A549 (cell line): ENCODE data around the gene SHQ1. TPM values are rescaled to one million over a fixed set of nuclear protein-coding genes. Genes with fewer than 3 reads are reported as not detected.

Experiments used
- ATAC-seq, 2 experiments: fragments of 200-7000 bp in 1 of 2; fragments of >200 bp in 1 of 2; cut with Nextera tagmentation in 1 of 2; cut with Tn5 transposase in 1 of 2; 3 replicates each; pipeline versions ENCODE4 v1.8.0 to v1.9.1; 2018 to 2020; ENCODE audit warnings: mild to moderate bottlenecking in 1 of 2, moderate library complexity in 1 of 2
- CTCF ChIA-PET: fragments of 300-600 bp; sonication (Branson Sonifier 250); formaldehyde crosslinking; extraction: SDS; loops from one replicate; lab custom pipeline; 2021; ENCODE audit warnings: antibody characterized with exemption, inconsistent platforms; lab: Yijun Ruan, JAX
- POLR2A ChIA-PET: fragments of 350-600 bp; formaldehyde crosslinking; extraction: SDS; loops from one replicate; lab custom pipeline; 2021; ENCODE audit warnings: antibody characterized with exemption, inconsistent platforms; lab: Yijun Ruan, JAX
- DNase-seq, 2 experiments: peaks; one replicate each; pipeline versions ENCODE4 v3.0.0 to v3.0.0-alpha.2; 2011 to 2016; ENCODE audit warnings: low read depth in 1 of 2, low spot score in 1 of 2
- FAIRE-seq: peaks from 2 replicates; lab custom pipeline; 2011; peaks lifted over from hg19 to GRCh38; lab: Jason Lieb, UNC
- H3K27ac ChIP-seq, 2 experiments: fragments of >200 bp; sonication (Bioruptor Twin); formaldehyde crosslinking; 3 replicates each; pipeline ENCODE4 v1.5.1; 2016 to 2017
- H3K4me1 ChIP-seq: fragments of >200 bp; sonication (Bioruptor Twin); formaldehyde crosslinking; 3 replicates; pipeline ENCODE4 v1.6.1; 2016
- H3K4me2 ChIP-seq: fragments of >200 bp; sonication (Bioruptor Twin); formaldehyde crosslinking; 3 replicates; pipeline ENCODE4 v1.6.1; 2016
- H3K4me3 ChIP-seq: fragments of >200 bp; sonication (Bioruptor Twin); formaldehyde crosslinking; 3 replicates; pipeline ENCODE4 v1.5.1; 2016
- H3K9me3 ChIP-seq: fragments of >200 bp; sonication (Bioruptor Twin); formaldehyde crosslinking; 3 replicates; pipeline ENCODE4 v1.6.1; 2016
- BHLHE40 ChIP-seq: IDR thresholded peaks from 2 replicates; pipeline ENCODE4 v1.6.1; 2012; ENCODE audit warnings: low read depth, low read length, inconsistent platforms
- CEBPB ChIP-seq, 2 experiments: fragments of >200 bp in 1 of 2; sonication (Bioruptor Twin) in 1 of 2; formaldehyde crosslinking in 1 of 2; IDR thresholded peaks; 2 replicates each; pipeline ENCODE4 v1.6.1; 2012 to 2016
- EHF ChIP-seq: fragments of 250-450 bp; sonication (Bioruptor Pico); IDR thresholded peaks from 2 replicates; pipeline ENCODE4 v1.5.0; 2020; ENCODE audit warnings: mild to moderate bottlenecking
- EHMT2 ChIP-seq: fragments of 200-600 bp; sonication (generic); IDR thresholded peaks from 2 replicates; pipeline ENCODE4 v1.6.1; 2016; ENCODE audit warnings: antibody characterized with exemption, low read depth, mild to moderate bottlenecking, moderate library complexity
- EP300 ChIP-seq, 2 experiments: fragments of >200 bp; sonication (Bioruptor Twin); formaldehyde crosslinking; IDR thresholded peaks; 2 replicates in 1 of 2; 3 replicates in 1 of 2; pipeline ENCODE4 v1.6.1; 2016 to 2017
- GATA3 ChIP-seq: IDR thresholded peaks from 2 replicates; pipeline ENCODE4 v1.6.1; 2012; ENCODE audit warnings: borderline replicate concordance
- HOXB13 ChIP-seq: fragments of 250-450 bp; sonication (Bioruptor Pico); IDR thresholded peaks from 2 replicates; pipeline ENCODE4 v1.5.0; 2020; ENCODE audit warnings: low read depth, mild to moderate bottlenecking, moderate library complexity
- MAFK ChIP-seq: fragments of 450-650 bp; IDR thresholded peaks from 2 replicates; pipeline ENCODE4 v1.6.1; 2014; ENCODE audit not compliant: partially characterized antibody
- MAZ ChIP-seq: fragments of 150-350 bp; IDR thresholded peaks from 2 replicates; pipeline ENCODE4 v1.6.1; 2014; ENCODE audit warnings: antibody characterized with exemption, low read depth, low read length, borderline replicate concordance
- MYC ChIP-seq: IDR thresholded peaks from 2 replicates; pipeline ENCODE4 v1.6.1; 2012; ENCODE audit warnings: mild to moderate bottlenecking, inconsistent platforms, low read length, improper control_type of control experiment, borderline replicate concordance
- NFE2L2 ChIP-seq: fragments of 150-350 bp; conservative IDR thresholded peaks from 2 replicates; pipeline ENCODE4 v1.6.1; 2014; ENCODE audit warnings: low read length
- POLR2AphosphoS2 ChIP-seq: conservative IDR thresholded peaks from 2 replicates; pipeline ENCODE4 v1.6.1; 2012; ENCODE audit warnings: low read length, improper control_type of control experiment, inconsistent platforms
- RAD21 ChIP-seq, 2 experiments: fragments of >200 bp in 1 of 2; sonication (Bioruptor Twin) in 1 of 2; formaldehyde crosslinking in 1 of 2; IDR thresholded peaks in 1 of 2; conservative IDR thresholded peaks in 1 of 2; 2 replicates in 1 of 2; 3 replicates in 1 of 2; pipeline ENCODE4 v1.6.1; 2012 to 2018; ENCODE audit warnings: inconsistent platforms in 1 of 2
- RCOR1 ChIP-seq: fragments of 150-350 bp; IDR thresholded peaks from 2 replicates; pipeline ENCODE4 v1.6.1; 2014; ENCODE audit warnings: antibody characterized with exemption, low read length, low read depth
- RNF2 ChIP-seq: fragments of 200-600 bp; sonication (generic); IDR thresholded peaks from 2 replicates; pipeline ENCODE4 v1.6.1; 2016; ENCODE audit warnings: low read depth, mild to moderate bottlenecking, antibody characterized with exemption, moderate library complexity, borderline replicate concordance
- ZC3H11A ChIP-seq: fragments of 450-650 bp; IDR thresholded peaks from 2 replicates; pipeline ENCODE4 v1.6.1; 2014; ENCODE audit warnings: antibody characterized with exemption, mild to moderate bottlenecking
- WGBS: methylation state at CpG from one replicate; pipeline ENCODE4 v1.1.6; 2017; ENCODE audit errors: missing lambda C conversion rate; 5-methylcytosine and 5-hydroxymethylcytosine counted together
- polyA plus RNA-seq, 4 experiments: library from polyadenylated mRNA; depleted of rRNA in 3 of 4; stranded (reverse); fragments of >200 nt; fragmentation: RNase III in 1 of 4; extraction: RNeasy Plus Mini Kit Qiagen cat#74134 plus additional on column Dnase treatment in 1 of 4; gene quantifications; 2 replicates in 3 of 4; 3 replicates in 1 of 4; pipeline ENCODE4 v1.2.3, GENCODE V29; 2011 to 2017
- TF ChIP-seq, protein P1 (sequence below): fragments of 250-450 bp; sonication (Bioruptor Pico); IDR thresholded peaks from 2 replicates; pipeline ENCODE4 v1.5.0; 2021; ENCODE audit warnings: mild to moderate bottlenecking, moderate library complexity, borderline replicate concordance
- TF ChIP-seq, protein P2 (sequence below): fragments of 450-650 bp; IDR thresholded peaks from 2 replicates; pipeline ENCODE4 v1.6.1; 2014; ENCODE audit warnings: antibody characterized with exemption
- TF ChIP-seq, protein P3 (sequence below): fragments of >200 bp; sonication (Bioruptor Twin); formaldehyde crosslinking; IDR thresholded peaks from 2 replicates; pipeline ENCODE4 v1.6.1; 2016
- TF ChIP-seq, protein P4 (sequence below): fragments of >200 bp; sonication (Bioruptor Twin); formaldehyde crosslinking; IDR thresholded peaks from 3 replicates; pipeline ENCODE4 v1.6.1; 2016
- TF ChIP-seq, protein P5 (sequence below): fragments of 200-600 bp; sonication (generic); IDR thresholded peaks from 2 replicates; pipeline ENCODE4 v1.6.1; 2016; ENCODE audit warnings: antibody characterized with exemption, mild to moderate bottlenecking, moderate library complexity

Gene SHQ1
- polyA plus RNA-seq, 2 of the 4 experiments (the other 2 are of a cell fraction), result 18.0 to 22.2 TPM

DNA sequence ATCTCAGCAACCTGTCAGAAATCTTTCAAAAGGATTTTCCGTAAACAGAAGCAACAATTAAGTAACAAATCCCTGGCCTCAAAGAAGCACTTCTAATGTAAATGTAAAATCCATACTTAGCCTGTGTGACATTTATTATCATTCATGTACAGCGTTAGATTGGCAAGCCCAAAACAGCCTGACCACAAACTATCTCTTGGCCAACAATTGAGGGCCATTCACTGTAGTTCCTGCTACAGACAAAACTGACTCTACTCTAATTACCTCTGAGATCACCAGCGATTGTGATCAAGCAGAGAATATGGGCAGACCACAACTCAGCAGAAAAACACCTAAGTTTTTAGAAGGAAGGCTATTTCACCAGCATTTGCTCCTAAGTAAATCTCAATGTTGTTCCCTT is 9.2 kb downstream of the SHQ1 start:
- ATAC-seq, result no peak
- ChIA-PET CTCF (interaction anchor here (0.8 kb wide), 1 partner anchor 173 kb away, joined by 3 read pairs; no protein-coding TSS in a partner anchor), POLR2A (no interaction called here)
- no peak for DNase-seq
- no peaks in the 10 kb centered on the region for H3K9me3 ChIP-seq
- H3K4me3 ChIP-seq, result no peak overlapping the region
- 92% methylated on average over 3 of the region's 3 CpGs for WGBS
- TF ChIP-seq BHLHE40 (no peak), EP300 (IDR thresholded peaks at IDR 0.05) (no peak), MYC (no peak), ZC3H11A (no peak), RCOR1 (no peak), CEBPB (IDR thresholded peaks at IDR 0.05) (no peak), HOXB13 (no peak), RNF2 (no peak)
- TF ChIP-seq, protein P1, sequence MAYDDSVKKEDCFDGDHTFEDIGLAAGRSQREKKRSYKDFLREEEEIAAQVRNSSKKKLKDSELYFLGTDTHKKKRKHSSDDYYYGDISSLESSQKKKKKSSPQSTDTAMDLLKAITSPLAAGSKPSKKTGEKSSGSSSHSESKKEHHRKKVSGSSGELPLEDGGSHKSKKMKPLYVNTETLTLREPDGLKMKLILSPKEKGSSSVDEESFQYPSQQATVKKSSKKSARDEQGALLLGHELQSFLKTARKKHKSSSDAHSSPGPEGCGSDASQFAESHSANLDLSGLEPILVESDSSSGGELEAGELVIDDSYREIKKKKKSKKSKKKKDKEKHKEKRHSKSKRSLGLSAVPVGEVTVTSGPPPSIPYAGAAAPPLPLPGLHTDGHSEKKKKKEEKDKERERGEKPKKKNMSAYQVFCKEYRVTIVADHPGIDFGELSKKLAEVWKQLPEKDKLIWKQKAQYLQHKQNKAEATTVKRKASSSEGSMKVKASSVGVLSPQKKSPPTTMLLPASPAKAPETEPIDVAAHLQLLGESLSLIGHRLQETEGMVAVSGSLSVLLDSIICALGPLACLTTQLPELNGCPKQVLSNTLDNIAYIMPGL (CRISPR knock-in tag), result no peak
- TF ChIP-seq, protein P2, sequence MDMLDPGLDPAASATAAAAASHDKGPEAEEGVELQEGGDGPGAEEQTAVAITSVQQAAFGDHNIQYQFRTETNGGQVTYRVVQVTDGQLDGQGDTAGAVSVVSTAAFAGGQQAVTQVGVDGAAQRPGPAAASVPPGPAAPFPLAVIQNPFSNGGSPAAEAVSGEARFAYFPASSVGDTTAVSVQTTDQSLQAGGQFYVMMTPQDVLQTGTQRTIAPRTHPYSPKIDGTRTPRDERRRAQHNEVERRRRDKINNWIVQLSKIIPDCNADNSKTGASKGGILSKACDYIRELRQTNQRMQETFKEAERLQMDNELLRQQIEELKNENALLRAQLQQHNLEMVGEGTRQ, result no peak
- TF ChIP-seq, protein P3, sequence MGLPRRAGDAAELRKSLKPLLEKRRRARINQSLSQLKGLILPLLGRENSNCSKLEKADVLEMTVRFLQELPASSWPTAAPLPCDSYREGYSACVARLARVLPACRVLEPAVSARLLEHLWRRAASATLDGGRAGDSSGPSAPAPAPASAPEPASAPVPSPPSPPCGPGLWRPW, result no peak
- TF ChIP-seq, protein P4, sequence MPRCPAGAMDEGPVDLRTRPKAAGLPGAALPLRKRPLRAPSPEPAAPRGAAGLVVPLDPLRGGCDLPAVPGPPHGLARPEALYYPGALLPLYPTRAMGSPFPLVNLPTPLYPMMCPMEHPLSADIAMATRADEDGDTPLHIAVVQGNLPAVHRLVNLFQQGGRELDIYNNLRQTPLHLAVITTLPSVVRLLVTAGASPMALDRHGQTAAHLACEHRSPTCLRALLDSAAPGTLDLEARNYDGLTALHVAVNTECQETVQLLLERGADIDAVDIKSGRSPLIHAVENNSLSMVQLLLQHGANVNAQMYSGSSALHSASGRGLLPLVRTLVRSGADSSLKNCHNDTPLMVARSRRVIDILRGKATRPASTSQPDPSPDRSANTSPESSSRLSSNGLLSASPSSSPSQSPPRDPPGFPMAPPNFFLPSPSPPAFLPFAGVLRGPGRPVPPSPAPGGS, result no peak
- FAIRE-seq, result no peak
- no peak overlapping the region for H3K27ac ChIP-seq
- H3K4me2 ChIP-seq, result no peak overlapping the region
- H3K4me1 ChIP-seq, result no peaks in the 10 kb centered on the region; the same call in 2 of the 3 replicates

DNA sequence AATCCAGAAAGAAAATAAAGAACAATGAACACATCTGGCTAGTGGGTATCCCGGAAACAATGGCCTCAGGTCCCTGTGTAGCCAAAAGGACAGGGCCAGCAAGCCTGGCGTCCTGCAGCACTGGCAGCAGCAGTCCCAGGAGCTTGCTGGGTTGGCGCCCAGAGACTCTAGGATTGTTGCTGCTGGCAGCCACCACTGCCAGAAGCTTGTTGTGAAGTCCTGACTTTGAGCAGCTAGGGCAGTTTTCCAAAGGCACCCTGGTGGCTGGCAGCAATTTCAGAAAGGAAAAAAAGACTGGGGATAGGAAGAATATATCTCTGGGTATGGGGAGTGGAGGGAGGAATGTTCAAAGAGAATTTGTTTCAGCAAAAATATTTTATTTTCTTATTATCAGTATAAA is 11.3 kb downstream of the SHQ1 start:
- no peak overlapping the region for H3K4me3 ChIP-seq
- no peak for DNase-seq

More for the DNA sequence above, 11.3 kb downstream of the SHQ1 start:
- Histone ChIP-seq H3K27ac (no peak overlapping the region), H3K9me3 (no peaks in the 10 kb centered on the region)
- POLR2A ChIA-PET, result interaction anchor here (0.6 kb wide), 1 partner anchor 9 kb away, joined by 3 read pairs; no protein-coding TSS in a partner anchor
- no peak for TF ChIP-seq MAZ
- TF ChIP-seq RNF2, result no peak
- no peak for TF ChIP-seq MAFK
- no peak for TF ChIP-seq POLR2AphosphoS2
- TF ChIP-seq RAD21 (conservative IDR thresholded peaks at IDR 0.05 in 1 of 2, IDR thresholded peaks at IDR 0.05 in 1 of 2), result no peak
- TF ChIP-seq EHF (CRISPR knock-in tag), result no peak
- TF ChIP-seq EHMT2, result no peak
- no peak for TF ChIP-seq NFE2L2
- TF ChIP-seq GATA3, result no peak
- no peak for TF ChIP-seq MYC
- TF ChIP-seq, protein P5, sequence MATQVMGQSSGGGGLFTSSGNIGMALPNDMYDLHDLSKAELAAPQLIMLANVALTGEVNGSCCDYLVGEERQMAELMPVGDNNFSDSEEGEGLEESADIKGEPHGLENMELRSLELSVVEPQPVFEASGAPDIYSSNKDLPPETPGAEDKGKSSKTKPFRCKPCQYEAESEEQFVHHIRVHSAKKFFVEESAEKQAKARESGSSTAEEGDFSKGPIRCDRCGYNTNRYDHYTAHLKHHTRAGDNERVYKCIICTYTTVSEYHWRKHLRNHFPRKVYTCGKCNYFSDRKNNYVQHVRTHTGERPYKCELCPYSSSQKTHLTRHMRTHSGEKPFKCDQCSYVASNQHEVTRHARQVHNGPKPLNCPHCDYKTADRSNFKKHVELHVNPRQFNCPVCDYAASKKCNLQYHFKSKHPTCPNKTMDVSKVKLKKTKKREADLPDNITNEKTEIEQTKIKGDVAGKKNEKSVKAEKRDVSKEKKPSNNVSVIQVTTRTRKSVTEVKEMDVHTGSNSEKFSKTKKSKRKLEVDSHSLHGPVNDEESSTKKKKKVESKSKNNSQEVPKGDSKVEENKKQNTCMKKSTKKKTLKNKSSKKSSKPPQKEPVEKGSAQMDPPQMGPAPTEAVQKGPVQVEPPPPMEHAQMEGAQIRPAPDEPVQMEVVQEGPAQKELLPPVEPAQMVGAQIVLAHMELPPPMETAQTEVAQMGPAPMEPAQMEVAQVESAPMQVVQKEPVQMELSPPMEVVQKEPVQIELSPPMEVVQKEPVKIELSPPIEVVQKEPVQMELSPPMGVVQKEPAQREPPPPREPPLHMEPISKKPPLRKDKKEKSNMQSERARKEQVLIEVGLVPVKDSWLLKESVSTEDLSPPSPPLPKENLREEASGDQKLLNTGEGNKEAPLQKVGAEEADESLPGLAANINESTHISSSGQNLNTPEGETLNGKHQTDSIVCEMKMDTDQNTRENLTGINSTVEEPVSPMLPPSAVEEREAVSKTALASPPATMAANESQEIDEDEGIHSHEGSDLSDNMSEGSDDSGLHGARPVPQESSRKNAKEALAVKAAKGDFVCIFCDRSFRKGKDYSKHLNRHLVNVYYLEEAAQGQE, result no peak
- TF ChIP-seq, all 56 proteins: peak for 0
- 88% methylated on average over 3 of the region's 3 CpGs for WGBS
- Histone ChIP-seq H3K4me1 (no peaks in the 10 kb centered on the region), H3K4me2 (no peak overlapping the region)
- FAIRE-seq, result no peak
- CTCF ChIA-PET, result interaction anchor here (0.6 to 4.0 kb wide), 6 partner anchors 13 to 117 kb away, joined by 3 to 21 read pairs (median 4); no protein-coding TSS in a partner anchor
- ATAC-seq, result no peak
